ENCODE data around the gene TUBGCP6. TPM values are rescaled to one million over a fixed set of nuclear protein-coding genes. Genes with fewer than 3 reads are reported as not detected.

The TUBGCP6 gene
- total RNA-seq, 1 experiment from 2014 or later, result 31.0 TPM

- ChIA-PET POLR2A (ENCODE audit: low non-redundant PET) (no interaction called here), CTCF (no interaction called here)
- no peaks in the 10 kb centered on the region for H3K36me3 ChIP-seq (ENCODE audit: insufficient read depth, low read length, poor library complexity, severe bottlenecking)
- no peak overlapping the region for H3K27ac ChIP-seq (ENCODE audit: low read depth, low read length, poor library complexity, severe bottlenecking)
- H3K27me3 ChIP-seq (replicated peaks; ENCODE audit: insufficient read depth, low read depth, low read length, poor library complexity), result no peaks in the 10 kb centered on the region
- H3K9me3 ChIP-seq (ENCODE audit: low read depth, low read length, poor library complexity, severe bottlenecking), result no peaks in the 10 kb centered on the region
- BruUV-seq (replicated peaks), result no TSS peak
- no peak for DNase-seq (ENCODE audit: low spot score)
- no peak overlapping the region for H3K4me3 ChIP-seq (ENCODE audit: low read depth, low read length, poor library complexity, severe bottlenecking)
- intact Hi-C loops (cut with micrococcal nuclease; ENCODE audit: unreplicated experiment), result no loop called here
- peaks cover 4% of the 10 kb centered on the region for H3K4me1 ChIP-seq (ENCODE audit: insufficient read depth, low read length, poor library complexity, severe bottlenecking)
- TF ChIP-seq EZH2 (IDR thresholded peaks at IDR 0.05; ENCODE audit: borderline replicate concordance, low read depth, low read length, poor library complexity, severe bottlenecking) (no peak), CTCF (conservative IDR thresholded peaks at IDR 0.05; ENCODE audit: low read depth, low read length) (no peak)
Observed at GRCh38 chr22:50171965-50172421, 72.8 kb downstream of the TUBGCP6 start.

- Histone ChIP-seq H3K4me3 (ENCODE audit: low read depth, low read length, poor library complexity, severe bottlenecking) (peak overlapping the region; percentile 54), H3K36me3 (ENCODE audit: insufficient read depth, low read length, poor library complexity, severe bottlenecking) (no peaks in the 10 kb centered on the region), H3K4me1 (ENCODE audit: insufficient read depth, low read length, poor library complexity, severe bottlenecking) (peaks cover 4% of the 10 kb centered on the region), H3K9me3 (ENCODE audit: low read depth, low read length, poor library complexity, severe bottlenecking) (no peaks in the 10 kb centered on the region), H3K27ac (ENCODE audit: low read depth, low read length, poor library complexity, severe bottlenecking) (no peak overlapping the region), H3K27me3 (replicated peaks; ENCODE audit: insufficient read depth, low read depth, low read length, poor library complexity) (no peaks in the 10 kb centered on the region)
- TF ChIP-seq EZH2 (IDR thresholded peaks at IDR 0.05; ENCODE audit: borderline replicate concordance, low read depth, low read length, poor library complexity, severe bottlenecking) (no peak), CTCF (conservative IDR thresholded peaks at IDR 0.05; ENCODE audit: low read depth, low read length) (no peak)
- CTCF ChIA-PET, result no interaction called here
- TSS peak; percentile 49 for BruUV-seq (replicated peaks)
- intact Hi-C loops (cut with micrococcal nuclease; ENCODE audit: unreplicated experiment), result no loop called here
- DNase-seq (ENCODE audit: low spot score), result no peak
- POLR2A ChIA-PET (ENCODE audit: low non-redundant PET), result no interaction called here
Observed at GRCh38 chr22:50171319-50171964, 73.4 kb downstream of the TUBGCP6 start.

- ChIA-PET POLR2A (ENCODE audit: low non-redundant PET) (no interaction called here), CTCF (no interaction called here)
- intact Hi-C loops (cut with micrococcal nuclease; ENCODE audit: unreplicated experiment), result no loop called here
- no peak for DNase-seq (ENCODE audit: low spot score)
- BruUV-seq (replicated peaks), result no TSS peak
- Histone ChIP-seq H3K36me3 (ENCODE audit: insufficient read depth, low read length, poor library complexity, severe bottlenecking) (no peaks in the 10 kb centered on the region), H3K9me3 (ENCODE audit: low read depth, low read length, poor library complexity, severe bottlenecking) (no peaks in the 10 kb centered on the region), H3K4me1 (ENCODE audit: insufficient read depth, low read length, poor library complexity, severe bottlenecking) (peaks cover 4% of the 10 kb centered on the region), H3K27me3 (replicated peaks; ENCODE audit: insufficient read depth, low read depth, low read length, poor library complexity) (no peaks in the 10 kb centered on the region), H3K4me3 (ENCODE audit: low read depth, low read length, poor library complexity, severe bottlenecking) (peak within 1 kb of the TSS; percentile 54), H3K27ac (ENCODE audit: low read depth, low read length, poor library complexity, severe bottlenecking) (peak within 1 kb of the TSS; percentile 47)
- TF ChIP-seq CTCF (conservative IDR thresholded peaks at IDR 0.05; ENCODE audit: low read depth, low read length) (no peak), EZH2 (IDR thresholded peaks at IDR 0.05; ENCODE audit: borderline replicate concordance, low read depth, low read length, poor library complexity, severe bottlenecking) (no peak)
Observed at GRCh38 chr22:50170453-50171318, 74.1 kb downstream of the TUBGCP6 start, which contains the start of gene PANX2. PANX2 (plus strand) TSS chr22:50170731; CDS start chr22:50170731, 0 bp downstream.

All from A673 (cell line).